Panc1 (cell line): Measurements from ENCODE around the gene SHANK3. TPM values are rescaled to one million over a fixed set of nuclear protein-coding genes. Genes with fewer than 3 reads are reported as not detected.

Source experiments
- ATAC-seq: fragments of 200-7000 bp; cut with Tn5 transposase; 2 replicates; pipeline ENCODE4 v1.9.1; 2020; ENCODE audit warnings: mild to moderate bottlenecking, moderate library complexity
- BruUV-seq: library from RNA; stranded (reverse); fragments of 400-500 nt; replicated peaks from 2 replicates; lab custom pipeline; 2021; lab: Mats Ljungman, UMichigan
- CTCF ChIA-PET: fragments of 300-600 bp; sonication (Branson Sonifier 250); formaldehyde crosslinking; loops from one replicate; lab custom pipeline; 2022; ENCODE audit warnings: antibody characterized with exemption; lab: Charles Lee
- POLR2A ChIA-PET: fragments of 300-600 bp; sonication (Branson Sonifier 250); formaldehyde crosslinking; loops from one replicate; lab custom pipeline; 2022; ENCODE audit warnings: antibody characterized with exemption; lab: Charles Lee
- DNase-seq: peaks from one replicate; pipeline ENCODE4 v3.0.0-alpha.2; 2010; ENCODE audit warnings: low read depth, low spot score
- H3K27ac ChIP-seq: 2 replicates; pipeline ENCODE4 v1.5.1; 2011; ENCODE audit warnings: mild to moderate bottlenecking, low read length, inconsistent platforms
- H3K27me3 ChIP-seq: fragments of 200-500 bp; sonication (Bioruptor generic); 2 replicates; pipeline ENCODE4 v1.6.0; 2014; ENCODE audit warnings: low read length, inconsistent platforms; ENCODE audit not compliant: control insufficient read depth, insufficient read depth
- H3K36me3 ChIP-seq: fragments of 200-500 bp; sonication (Bioruptor generic); 2 replicates; pipeline ENCODE4 v1.5.1; 2014; ENCODE audit warnings: inconsistent platforms, mild to moderate bottlenecking, low read length, moderate library complexity; ENCODE audit not compliant: control insufficient read depth, insufficient read depth
- H3K4me1 ChIP-seq: 2 replicates; pipeline ENCODE4 v1.5.1; 2011; ENCODE audit warnings: inconsistent platforms, mild to moderate bottlenecking, low read length, moderate library complexity; ENCODE audit not compliant: control insufficient read depth, insufficient read depth
- H3K4me3 ChIP-seq, 2 experiments: 2 replicates each; pipeline ENCODE4 v1.5.1; 2011 to 2012; ENCODE audit warnings: low read depth in 2 of 2, low read length in 2 of 2, mild to moderate bottlenecking in 2 of 2, inconsistent platforms in 1 of 2, moderate library complexity in 1 of 2
- H3K9me3 ChIP-seq: fragments of 200-500 bp; sonication (Bioruptor generic); 2 replicates; pipeline ENCODE4 v1.5.1; 2014; ENCODE audit warnings: low read depth, mild to moderate bottlenecking, inconsistent platforms, low read length, moderate library complexity; ENCODE audit not compliant: control insufficient read depth, insufficient read depth
- CTCF ChIP-seq: fragments of 450-650 bp; IDR thresholded peaks from 2 replicates; pipeline ENCODE4 v1.5.1; 2017; ENCODE audit warnings: mild to moderate bottlenecking
- POLR2AphosphoS5 ChIP-seq: IDR thresholded peaks from 2 replicates; pipeline ENCODE4 v1.6.1; 2012; ENCODE audit warnings: mild to moderate bottlenecking, low read depth, low read length, moderate library complexity
- REST ChIP-seq, 2 experiments: IDR thresholded peaks; 2 replicates each; pipeline ENCODE4 v1.6.1; 2011 to 2012; ENCODE audit warnings: low read depth in 2 of 2, control low read depth in 1 of 2, low read length in 1 of 2, mild to moderate bottlenecking in 1 of 2, moderate library complexity in 1 of 2; ENCODE audit not compliant: insufficient read depth in 1 of 2
- SIN3A ChIP-seq: IDR thresholded peaks from 2 replicates; pipeline ENCODE4 v1.6.1; 2012; ENCODE audit warnings: low read depth, mild to moderate bottlenecking, low read length, moderate library complexity, borderline replicate concordance; ENCODE audit not compliant: insufficient read depth
- TCF7L2 ChIP-seq: IDR thresholded peaks from 2 replicates; pipeline ENCODE4 v1.6.1; 2011; ENCODE audit warnings: mild to moderate bottlenecking, low read depth, low read length, inconsistent platforms
- in situ Hi-C: cut with HindIII; loops from 2 replicates; pipeline ENCODE4 v1.10.0; 2016; ENCODE audit warnings: low sequenced_read_pairs, low pct_unique_long_range_greater_than_20kb
- intact Hi-C: fragments of 100-400 bp; cut with micrococcal nuclease; formaldehyde crosslinking; loops from one replicate; pipeline ENCODE4 v1.10.0; 2022; ENCODE audit not compliant: unreplicated experiment
- total RNA-seq: library from RNA; stranded (reverse); gene quantifications from one replicate; pipeline ENCODE4 v1.2.1, GENCODE V29; 2021; ENCODE audit not compliant: unreplicated experiment

The SHANK3 gene
- total RNA-seq, 1 experiment from 2014 or later, result 7.6 TPM

DNA sequence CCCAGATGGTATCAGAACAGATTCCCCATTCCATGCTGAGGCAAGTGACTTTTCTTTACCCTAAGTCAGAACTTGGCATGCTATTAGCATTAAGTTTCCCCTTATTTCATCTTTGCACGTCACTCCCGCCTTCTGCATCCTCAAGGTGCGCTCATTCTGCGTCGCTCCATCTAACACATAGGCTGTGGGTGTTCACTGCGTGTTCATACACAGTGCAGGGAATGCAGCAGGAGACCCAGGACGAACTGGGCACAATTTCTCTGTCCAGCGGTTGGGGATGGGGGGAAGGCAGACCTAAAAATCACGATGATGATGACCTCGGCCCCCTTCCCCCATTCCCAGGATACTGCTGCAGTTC, 45.7 kb downstream of the SHANK3 start:
- intact Hi-C loops (no loop called here), in situ Hi-C loops (no loop called here)
- ChIA-PET POLR2A (no interaction called here), CTCF (no interaction called here)
- TF ChIP-seq REST (IDR thresholded peaks at IDR 0.05; ENCODE audit: insufficient read depth in 1 of 2, low read depth in 2 of 2, low read length in 1 of 2) (no peak), CTCF (no peak), SIN3A (no peak), TCF7L2 (no peak)
- Histone ChIP-seq H3K4me1 (no peaks in the 10 kb centered on the region), H3K27ac (no peak overlapping the region), H3K9me3 (no peaks in the 10 kb centered on the region), H3K27me3 (no peaks in the 10 kb centered on the region), H3K36me3 (no peaks in the 10 kb centered on the region), H3K4me3 (no peak overlapping the region)
- ATAC-seq (no peak), DNase-seq (no peak)
- no TSS peak for BruUV-seq

GRCh38 chr22:50719814-50720300, 47.2 kb downstream of the SHANK3 start:
- in situ Hi-C loops, result no loop called here
- ChIA-PET CTCF (no interaction called here), POLR2A (no interaction called here)
- Histone ChIP-seq H3K9me3 (no peaks in the 10 kb centered on the region), H3K36me3 (no peaks in the 10 kb centered on the region), H3K4me1 (no peaks in the 10 kb centered on the region), H3K27ac (no peak overlapping the region), H3K27me3 (no peaks in the 10 kb centered on the region), H3K4me3 (no peak overlapping the region)
- intact Hi-C loops, result no loop called here
- no peak for TF ChIP-seq SIN3A
- TF ChIP-seq REST (IDR thresholded peaks at IDR 0.05; ENCODE audit: insufficient read depth in 1 of 2, low read depth in 2 of 2, low read length in 1 of 2), result no peak
- no peak for TF ChIP-seq TCF7L2
- no peak for TF ChIP-seq POLR2AphosphoS5
- no peak for TF ChIP-seq CTCF
- no peak for DNase-seq
- ATAC-seq, result no peak
- no TSS peak for BruUV-seq
